ENCODE data around the gene KPRP. TPM values are rescaled to one million over a fixed set of nuclear protein-coding genes. Genes with fewer than 3 reads are reported as not detected.

KPRP gene
- total and polyA plus RNA-seq, 7 donors: 0.17 TPM; not detected in 6

DNA sequence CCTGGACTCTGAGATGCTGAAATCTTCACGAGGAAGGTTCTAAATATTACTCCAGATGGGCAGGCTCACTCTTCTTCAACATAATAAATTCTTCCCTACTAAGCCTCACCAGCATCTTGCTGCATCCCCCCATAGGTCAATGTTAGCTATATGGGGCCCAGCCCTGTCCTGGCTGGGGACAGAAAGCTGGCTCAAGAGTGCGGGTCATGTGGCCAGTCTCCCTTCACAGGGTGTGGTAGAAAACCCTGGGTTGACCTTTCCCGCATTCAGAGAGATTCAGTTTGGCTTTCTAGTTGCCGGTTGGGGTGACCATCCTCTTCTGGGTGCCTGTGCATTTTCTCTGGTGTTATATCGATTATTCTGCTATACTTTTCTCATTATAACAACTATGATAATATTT, 19.8 kb upstream of the KPRP start:
- Histone ChIP-seq H3K9me3 (no peaks in the 10 kb centered on the region), H3K36me3 (ENCODE audit: insufficient read depth in 1 of 2, low read depth in 1 of 2) (no peaks in the 10 kb centered on the region), H3K27ac (no peak overlapping the region), H3K4me3 (no peak overlapping the region), H3K27me3 (ENCODE audit: insufficient read depth in 3 of 3, low read length in 2 of 3) (no peaks in the 10 kb centered on the region), H3K4me1 (no peaks in the 10 kb centered on the region)
- intact Hi-C loops (cut with DNase I): no loop called here
- no peak for ATAC-seq
- 62 to 68% (median 66%) methylated on average over 5 of the region's 5 CpGs for WGBS, 3 donors
- TF ChIP-seq, protein P1, sequence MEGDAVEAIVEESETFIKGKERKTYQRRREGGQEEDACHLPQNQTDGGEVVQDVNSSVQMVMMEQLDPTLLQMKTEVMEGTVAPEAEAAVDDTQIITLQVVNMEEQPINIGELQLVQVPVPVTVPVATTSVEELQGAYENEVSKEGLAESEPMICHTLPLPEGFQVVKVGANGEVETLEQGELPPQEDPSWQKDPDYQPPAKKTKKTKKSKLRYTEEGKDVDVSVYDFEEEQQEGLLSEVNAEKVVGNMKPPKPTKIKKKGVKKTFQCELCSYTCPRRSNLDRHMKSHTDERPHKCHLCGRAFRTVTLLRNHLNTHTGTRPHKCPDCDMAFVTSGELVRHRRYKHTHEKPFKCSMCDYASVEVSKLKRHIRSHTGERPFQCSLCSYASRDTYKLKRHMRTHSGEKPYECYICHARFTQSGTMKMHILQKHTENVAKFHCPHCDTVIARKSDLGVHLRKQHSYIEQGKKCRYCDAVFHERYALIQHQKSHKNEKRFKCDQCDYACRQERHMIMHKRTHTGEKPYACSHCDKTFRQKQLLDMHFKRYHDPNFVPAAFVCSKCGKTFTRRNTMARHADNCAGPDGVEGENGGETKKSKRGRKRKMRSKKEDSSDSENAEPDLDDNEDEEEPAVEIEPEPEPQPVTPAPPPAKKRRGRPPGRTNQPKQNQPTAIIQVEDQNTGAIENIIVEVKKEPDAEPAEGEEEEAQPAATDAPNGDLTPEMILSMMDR (IDR thresholded peaks at IDR 0.05): no peak
- DNase-seq: no peak

DNA sequence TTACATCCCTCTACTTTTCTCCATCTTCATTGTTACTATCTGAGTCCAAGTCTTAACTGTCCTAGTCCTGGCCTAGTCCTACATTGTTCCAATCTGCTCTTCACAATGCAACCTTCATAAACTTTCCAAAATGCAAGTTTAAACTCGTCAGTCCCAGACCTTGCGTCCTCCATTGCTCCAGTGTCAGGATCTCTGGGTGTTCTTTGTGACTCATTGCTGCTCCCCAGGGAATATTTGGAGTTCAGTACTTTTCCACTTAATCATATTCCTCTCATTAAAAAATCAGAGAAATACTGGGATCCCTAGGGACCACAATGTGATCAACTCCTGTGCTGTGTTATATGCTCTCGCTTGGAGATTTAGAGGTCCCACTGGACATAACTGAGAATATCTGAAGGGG, 18.0 kb upstream of the KPRP start:
- intact Hi-C loops (cut with DNase I): no loop called here
- no peaks in the 10 kb centered on the region for H3K4me1 ChIP-seq
- no peaks in the 10 kb centered on the region for H3K36me3 ChIP-seq (ENCODE audit: insufficient read depth in 1 of 2, low read depth in 1 of 2)
- H3K4me3 ChIP-seq: no peak overlapping the region
- no peak overlapping the region for H3K27ac ChIP-seq
- DNase-seq (no peak), ATAC-seq (no peak)
- TF ChIP-seq, protein P1 (IDR thresholded peaks at IDR 0.05): no peak
- H3K9me3 ChIP-seq: no peaks in the 10 kb centered on the region
- H3K27me3 ChIP-seq (ENCODE audit: insufficient read depth in 3 of 3, low read length in 2 of 3): no peaks in the 10 kb centered on the region
- 69 to 72% (median 72%) methylated on average over 3 of the region's 3 CpGs for WGBS, 3 donors

- H3K4me1 ChIP-seq: no peaks in the 10 kb centered on the region
- no peaks in the 10 kb centered on the region for H3K36me3 ChIP-seq (ENCODE audit: insufficient read depth in 1 of 2, low read depth in 1 of 2)
- DNase-seq (no peak), ATAC-seq (no peak)
- H3K27ac ChIP-seq: no peak overlapping the region
- no peak overlapping the region for H3K4me3 ChIP-seq
- H3K27me3 ChIP-seq (ENCODE audit: insufficient read depth in 3 of 3, low read length in 2 of 3): no peaks in the 10 kb centered on the region
- intact Hi-C loops (cut with DNase I): no loop called here
- TF ChIP-seq, protein P1 (IDR thresholded peaks at IDR 0.05): no peak
- H3K9me3 ChIP-seq: no peaks in the 10 kb centered on the region
Measured at GRCh38 chr1:152741656-152742055, 16.2 kb upstream of the KPRP start.

DNA sequence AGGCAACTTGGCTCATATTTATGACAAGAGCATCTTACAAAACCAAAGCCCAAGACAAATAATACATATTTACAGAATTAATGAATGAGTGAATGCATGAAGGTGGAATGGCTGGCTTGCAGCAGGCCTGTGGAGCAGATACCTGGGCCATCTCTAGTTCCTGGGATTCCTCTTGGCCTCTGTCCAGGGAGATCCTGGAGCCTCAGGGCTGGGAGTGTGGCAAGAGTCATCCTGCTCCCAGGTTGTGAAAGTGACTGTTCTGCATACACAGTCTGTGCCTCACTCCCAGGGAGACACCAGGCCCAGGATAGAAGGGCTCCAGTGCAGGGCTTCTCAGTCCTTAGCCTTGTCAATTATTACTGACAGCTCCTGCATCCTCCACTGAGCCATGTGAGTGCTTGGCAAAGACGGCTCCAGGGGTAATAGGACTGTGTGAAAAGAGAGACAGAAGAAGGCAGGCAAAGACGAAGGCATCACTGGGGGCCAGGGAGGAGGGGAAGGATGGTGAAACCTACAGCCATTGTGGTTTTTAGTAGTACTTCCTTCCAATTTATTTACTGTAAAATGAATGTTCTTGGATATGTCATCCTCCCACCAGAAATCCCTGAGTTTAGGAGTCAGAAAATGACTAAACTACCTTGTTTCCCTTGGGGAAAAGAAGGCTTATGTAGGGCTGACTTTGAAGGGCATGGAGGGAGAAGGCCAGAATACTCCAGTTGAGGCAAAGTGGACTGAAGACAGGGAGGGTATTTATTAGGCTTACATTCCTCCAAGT, 14.3 kb upstream of the KPRP start:
- no peaks in the 10 kb centered on the region for H3K27me3 ChIP-seq (ENCODE audit: insufficient read depth in 3 of 3, low read length in 2 of 3)
- no peak for ATAC-seq
- TF ChIP-seq, protein P1 (IDR thresholded peaks at IDR 0.05): no peak
- no peak for DNase-seq
- H3K27ac ChIP-seq: no peak overlapping the region
- H3K4me1 ChIP-seq: no peaks in the 10 kb centered on the region
- H3K4me3 ChIP-seq: no peak overlapping the region
- 61 to 75% (median 61%) methylated on average over 2 of the region's 2 CpGs for WGBS, 3 donors
- H3K36me3 ChIP-seq (ENCODE audit: insufficient read depth in 1 of 2, low read depth in 1 of 2): no peaks in the 10 kb centered on the region
- H3K9me3 ChIP-seq: no peaks in the 10 kb centered on the region
- intact Hi-C loops (cut with DNase I): no loop called here

- H3K27me3 ChIP-seq (ENCODE audit: insufficient read depth in 3 of 3, low read length in 2 of 3): no peaks in the 10 kb centered on the region
- H3K27ac ChIP-seq: no peak overlapping the region
- DNase-seq (no peak), ATAC-seq (no peak)
- no peak overlapping the region for H3K4me3 ChIP-seq
- TF ChIP-seq, protein P1 (IDR thresholded peaks at IDR 0.05): no peak
- no peaks in the 10 kb centered on the region for H3K36me3 ChIP-seq (ENCODE audit: insufficient read depth in 1 of 2, low read depth in 1 of 2)
- H3K4me1 ChIP-seq: no peaks in the 10 kb centered on the region
- no peaks in the 10 kb centered on the region for H3K9me3 ChIP-seq
- 70 to 74% (median 71%) methylated on average over 4 of the region's 4 CpGs for WGBS, 3 donors
- intact Hi-C loops (cut with DNase I): no loop called here
Measured at GRCh38 chr1:152745289-152745704, 12.5 kb upstream of the KPRP start.

Data from psoas muscle (tissue), 8 donors.